GM21723 (cell line): Measurements from ENCODE around the gene C17orf67.

Experiments
- ATAC-seq: cut with Tn5 transposase; IDR thresholded peaks from one replicate; pipeline ENCODE4 v1.9.1; 2021; ENCODE audit warnings: mild to moderate bottlenecking, moderate library complexity; ENCODE audit not compliant: unreplicated experiment

Gene C17orf67

DNA sequence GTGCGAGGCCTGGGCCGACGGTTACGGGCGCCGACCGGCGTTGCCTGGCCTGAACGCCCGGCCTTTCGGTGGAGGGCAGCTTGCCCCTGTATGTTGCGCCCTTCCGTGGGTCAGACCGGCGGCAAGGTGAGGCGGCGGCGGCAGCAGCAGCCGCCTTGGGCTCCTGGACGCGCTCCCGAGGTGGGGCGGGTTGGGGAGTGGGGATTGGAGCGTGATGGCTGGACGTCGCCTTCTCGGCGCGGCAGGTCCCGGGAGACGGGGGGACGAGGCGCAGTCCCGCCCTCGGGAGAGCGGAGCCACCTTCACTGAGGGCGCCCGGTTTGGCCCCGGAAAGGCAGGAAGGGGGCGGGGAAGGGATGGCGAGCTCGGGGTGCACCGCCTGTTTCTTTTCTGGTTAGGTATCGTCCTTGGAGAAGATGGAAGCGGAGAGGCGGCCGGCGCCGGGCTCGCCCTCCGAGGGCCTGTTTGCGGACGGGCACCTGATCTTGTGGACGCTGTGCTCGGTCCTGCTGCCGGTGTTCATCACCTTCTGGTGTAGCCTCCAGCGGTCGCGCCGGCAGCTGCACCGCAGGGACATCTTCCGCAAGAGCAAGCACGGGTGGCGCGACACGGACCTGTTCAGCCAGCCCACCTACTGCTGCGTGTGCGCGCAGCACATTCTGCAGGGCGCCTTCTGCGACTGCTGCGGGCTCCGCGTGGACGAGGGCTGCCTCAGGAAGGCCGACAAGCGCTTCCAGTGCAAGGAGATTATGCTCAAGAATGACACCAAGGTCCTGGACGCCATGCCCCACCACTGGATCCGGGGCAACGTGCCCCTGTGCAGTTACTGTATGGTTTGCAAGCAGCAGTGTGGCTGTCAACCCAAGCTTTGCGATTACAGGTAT is 902 bp upstream of the C17orf67 start:
- ATAC-seq: peak; percentile 35

DNA sequence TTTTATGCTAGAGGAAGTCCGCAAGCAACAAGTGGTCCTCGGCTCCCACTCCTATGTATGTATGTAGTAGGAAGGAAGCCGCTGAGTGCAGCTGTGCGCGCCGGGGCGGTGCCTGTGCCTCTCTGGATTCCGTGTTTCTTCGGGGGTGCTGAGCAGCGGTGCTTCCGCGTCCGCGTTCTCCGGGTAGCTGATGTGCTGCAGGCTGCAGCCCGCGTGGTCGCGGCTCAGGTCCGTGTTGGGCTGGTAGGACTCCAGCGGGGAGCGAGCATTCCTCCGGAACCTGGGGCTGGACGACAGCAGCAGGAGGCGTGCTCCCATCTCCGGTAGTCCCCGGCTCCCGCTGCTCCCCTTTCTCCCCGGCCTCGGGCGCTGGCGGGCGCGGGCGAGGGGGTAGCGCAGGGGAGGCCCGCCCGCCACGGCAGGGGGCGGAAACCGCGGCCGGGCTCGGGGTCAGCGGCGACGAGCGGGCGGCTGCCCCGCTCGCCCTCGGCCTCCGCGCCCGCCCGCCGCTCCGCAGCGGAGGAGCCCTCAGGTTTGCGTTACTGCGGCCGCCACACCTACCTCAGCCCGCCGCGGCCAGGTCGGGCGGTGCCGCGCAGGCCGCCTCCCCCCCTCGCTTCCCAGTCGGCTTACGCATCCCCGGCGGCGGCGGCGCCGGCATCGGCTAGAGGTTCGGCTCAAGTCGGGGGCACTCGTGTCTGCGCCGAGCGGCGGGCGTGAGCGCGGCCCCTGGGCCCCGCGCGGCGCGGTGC is 487 bp downstream of the C17orf67 start:
- ATAC-seq: peak; percentile 52

- no peak for ATAC-seq
Observed at GRCh38 chr17:56832446-56832845, 1.3 kb downstream of the C17orf67 start.

- ATAC-seq: no peak
Observed at GRCh38 chr17:56831369-56832095, 2.2 kb downstream of the C17orf67 start.

GRCh38 chr17:56830726-56831368 is 2.9 kb downstream of the C17orf67 start:
- no peak for ATAC-seq

GRCh38 chr17:56826611-56827414 is 6.9 kb downstream of the C17orf67 start:
- ATAC-seq: no peak

- ATAC-seq: no peak
Observed at GRCh38 chr17:56824503-56824902, 9.2 kb downstream of the C17orf67 start.

GRCh38 chr17:56823848-56824247 is 9.9 kb downstream of the C17orf67 start:
- no peak for ATAC-seq

- ATAC-seq: no peak
Observed at GRCh38 chr17:56822725-56823124, 11.0 kb downstream of the C17orf67 start.

DNA sequence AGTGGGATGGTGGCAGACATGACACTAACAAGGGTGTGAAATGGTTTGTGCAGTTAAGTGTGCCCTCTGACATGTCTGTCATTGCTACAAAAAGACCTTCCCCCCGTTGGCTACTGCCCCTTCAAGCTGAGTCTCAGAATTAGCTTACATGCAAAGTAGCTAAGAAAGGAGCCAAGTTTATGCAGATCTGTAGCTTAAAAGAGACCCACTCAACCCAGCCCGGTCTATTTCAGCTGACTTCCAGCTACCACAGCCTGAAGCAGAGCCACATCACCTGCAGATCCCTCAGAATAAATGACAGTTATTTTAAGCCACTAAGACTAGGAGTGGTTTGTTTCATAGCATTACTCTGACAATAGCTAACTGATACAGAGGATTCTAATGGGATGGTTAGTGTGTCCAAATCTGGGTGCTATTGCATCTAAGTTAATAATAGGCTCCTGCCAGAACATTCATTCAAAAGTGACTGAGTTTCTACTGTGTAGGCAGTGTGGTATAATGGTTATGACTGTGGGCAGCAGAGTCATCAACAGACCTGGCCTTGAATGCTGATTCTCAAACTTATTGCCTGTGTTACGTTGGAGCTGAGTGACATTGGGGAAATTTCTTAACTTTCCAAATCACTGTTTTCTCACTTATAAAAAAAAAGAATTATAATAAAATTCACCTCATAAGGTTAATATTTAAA is 11.7 kb downstream of the C17orf67 start:
- no peak for ATAC-seq

DNA sequence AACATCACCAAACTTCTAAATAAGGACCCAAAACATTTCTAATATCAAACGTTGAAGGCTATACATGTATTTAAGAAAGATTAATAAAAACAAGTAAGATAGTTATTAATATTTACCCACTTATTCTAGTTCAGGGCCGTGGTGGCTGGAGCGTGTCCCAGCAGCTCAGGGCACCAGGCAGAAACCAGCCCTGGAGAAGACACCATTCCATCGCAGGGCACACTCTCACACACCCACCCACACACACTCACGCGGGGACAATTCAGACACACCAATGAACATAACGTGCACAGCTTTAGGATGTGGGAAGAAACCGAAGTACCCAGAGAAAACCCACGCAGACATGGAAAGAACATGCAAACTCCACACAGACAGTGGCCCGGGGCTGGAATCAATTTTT is 13.5 kb downstream of the C17orf67 start:
- ATAC-seq: no peak

GRCh38 chr17:56819431-56820145 is 14.1 kb downstream of the C17orf67 start:
- ATAC-seq: peak; percentile 86

- no peak for ATAC-seq
Observed at GRCh38 chr17:56819030-56819429, 14.7 kb downstream of the C17orf67 start.

DNA sequence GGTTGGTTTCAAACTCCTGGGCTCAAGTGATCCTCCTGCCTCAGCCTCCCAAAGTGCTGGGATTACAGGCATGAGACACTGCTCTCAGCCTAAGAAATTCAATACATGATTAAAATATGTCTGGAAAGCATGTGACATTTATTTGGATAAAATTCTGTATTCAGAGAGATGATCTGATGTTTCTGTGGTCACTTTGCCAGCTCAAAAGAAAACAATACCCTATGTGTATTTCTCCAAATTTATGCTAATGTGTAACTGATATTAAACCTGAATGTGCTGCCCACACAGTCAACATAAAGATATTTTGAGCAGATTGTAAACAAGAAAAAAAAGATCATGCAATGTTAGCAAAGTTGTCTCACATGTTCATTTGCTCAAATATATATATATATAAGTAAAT is 16.7 kb downstream of the C17orf67 start:
- ATAC-seq: no peak

GRCh38 chr17:56815711-56816110 is 18.0 kb downstream of the C17orf67 start:
- ATAC-seq: no peak

GRCh38 chr17:56812901-56813388 is 20.8 kb downstream of the C17orf67 start:
- ATAC-seq: no peak

- no peak for ATAC-seq
Observed at GRCh38 chr17:56810891-56811775, 22.6 kb downstream of the C17orf67 start.

DNA sequence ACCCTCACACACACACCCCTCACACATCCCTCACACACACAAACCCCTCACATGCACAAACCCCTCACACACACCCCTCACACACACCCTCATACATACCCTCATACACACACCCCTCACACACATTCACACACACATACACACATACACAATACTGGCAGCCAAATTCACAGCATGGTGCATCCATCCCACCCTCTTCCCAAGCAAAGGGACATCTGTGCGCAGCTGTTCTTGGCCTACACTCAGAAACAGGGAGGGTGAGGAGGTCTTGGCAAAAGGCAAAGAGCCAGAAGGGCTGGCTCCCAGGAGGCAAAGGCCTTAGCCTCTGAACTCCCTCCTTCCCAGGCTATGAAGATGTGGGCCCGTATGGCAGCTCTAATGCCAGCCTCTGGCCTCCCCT is 23.4 kb downstream of the C17orf67 start:
- no peak for ATAC-seq
